ENCODE measurements around the gene SLC1A1.
A peak's percentile ranks its signal among the peaks of the same experiment; 100 is the strongest.

SLC1A1 gene

DNA sequence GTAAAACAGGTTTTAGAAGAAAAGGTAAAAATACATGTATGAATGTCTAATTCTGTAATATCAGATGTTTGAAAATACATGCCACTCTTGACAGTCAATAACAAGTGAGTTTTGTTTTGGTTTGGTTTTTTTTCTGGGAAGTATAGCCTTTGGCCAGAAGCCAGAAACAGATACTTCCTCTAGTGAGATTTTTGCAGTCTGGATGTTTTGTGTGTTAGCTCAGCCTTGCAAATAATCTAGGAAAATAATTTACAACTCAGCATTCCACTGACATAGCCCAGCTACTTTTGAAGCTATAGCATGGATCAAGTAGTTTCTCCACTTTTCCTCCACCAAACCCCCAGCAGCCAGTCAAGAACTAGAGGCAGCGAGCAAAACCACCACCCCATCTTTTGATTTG is 56.7 kb downstream of the SLC1A1 start:
- no peak for DNase-seq

- no peak for DNase-seq
Measured at GRCh38 chr9:4548811-4549725, 58.8 kb downstream of the SLC1A1 start.

DNA sequence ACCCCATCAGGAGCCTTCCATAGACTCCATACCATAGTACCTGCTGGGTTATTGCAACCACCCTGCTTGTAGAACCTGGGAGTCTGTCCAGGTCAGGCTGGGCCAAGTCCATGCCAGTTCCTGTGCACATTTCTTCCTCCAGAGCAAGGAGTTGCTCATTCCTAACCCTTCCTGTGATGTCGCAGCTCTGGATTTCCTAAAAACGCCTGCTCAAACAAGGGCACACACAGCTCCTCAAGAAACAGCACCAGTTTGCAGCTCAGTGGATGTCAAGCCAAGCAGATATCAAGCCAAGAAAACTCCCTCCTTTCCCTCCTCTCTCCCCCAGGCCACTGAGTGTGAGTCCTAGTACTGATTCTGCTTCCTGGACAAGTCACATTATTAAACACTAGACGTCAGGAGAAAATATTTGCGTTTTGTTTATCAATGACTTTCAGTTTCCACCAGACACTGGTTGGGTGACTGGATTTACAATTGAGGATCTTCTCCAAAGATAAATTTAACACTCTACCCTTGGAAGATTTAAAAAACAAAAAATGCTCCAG is 59.6 kb downstream of the SLC1A1 start:
- DNase-seq = no peak

DNA sequence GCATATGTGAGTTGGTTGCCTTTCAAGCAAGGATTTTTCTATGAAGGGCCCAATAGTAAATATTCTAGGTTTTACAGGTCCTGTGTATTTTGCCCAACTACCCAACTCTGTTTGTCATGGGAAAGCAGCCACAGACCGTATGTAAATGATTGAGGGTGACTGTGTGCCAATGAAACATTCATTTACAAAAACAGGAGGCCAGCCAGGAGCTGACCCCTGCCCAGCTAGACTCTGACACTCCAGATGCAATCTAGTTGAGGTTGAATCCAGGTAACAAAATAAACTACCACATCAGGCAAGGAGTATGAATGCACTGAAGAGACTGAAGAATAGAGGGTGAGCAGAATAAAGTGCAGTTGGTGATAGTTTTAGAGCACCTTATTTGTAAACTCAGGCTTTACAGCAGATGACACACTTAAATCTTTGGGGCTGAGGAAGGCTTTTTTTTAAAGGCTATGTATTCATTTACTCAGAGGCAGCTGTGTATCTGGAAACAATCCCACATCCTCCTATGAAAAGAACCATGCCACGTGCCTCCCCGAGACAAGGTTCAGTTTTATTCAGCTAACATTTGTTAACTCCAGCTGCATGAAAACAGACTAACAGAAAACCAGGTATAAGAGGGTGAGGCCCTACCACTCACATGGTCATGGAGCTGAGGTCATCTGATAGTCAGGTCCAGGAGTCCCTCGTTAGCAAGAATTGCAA is 60.7 kb downstream of the SLC1A1 start:
- no peak for DNase-seq

- no peak for DNase-seq
Measured at GRCh38 chr9:4553951-4554381, 63.7 kb downstream of the SLC1A1 start.

DNA sequence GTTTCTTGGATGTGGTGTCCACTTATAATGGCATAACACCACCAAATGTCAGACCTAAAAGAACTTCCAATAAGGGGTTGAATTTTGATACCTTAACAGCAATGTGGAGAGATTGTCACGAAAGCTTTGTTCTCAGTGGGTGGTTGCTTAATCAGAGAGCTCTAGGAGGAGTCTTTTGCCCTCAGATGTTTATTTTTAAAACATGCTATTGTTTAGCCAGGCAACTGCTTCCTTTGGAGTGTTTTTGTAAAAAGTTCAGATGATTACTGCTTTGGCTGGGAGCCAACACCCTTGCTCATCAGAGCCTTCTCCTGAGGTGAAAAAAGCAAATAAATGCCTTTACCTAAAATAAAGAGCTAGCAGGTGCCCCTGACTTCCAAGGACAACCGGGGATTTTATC is 65.0 kb downstream of the SLC1A1 start:
- peak in 1 of 2 donors; percentile 14 for DNase-seq

DNA sequence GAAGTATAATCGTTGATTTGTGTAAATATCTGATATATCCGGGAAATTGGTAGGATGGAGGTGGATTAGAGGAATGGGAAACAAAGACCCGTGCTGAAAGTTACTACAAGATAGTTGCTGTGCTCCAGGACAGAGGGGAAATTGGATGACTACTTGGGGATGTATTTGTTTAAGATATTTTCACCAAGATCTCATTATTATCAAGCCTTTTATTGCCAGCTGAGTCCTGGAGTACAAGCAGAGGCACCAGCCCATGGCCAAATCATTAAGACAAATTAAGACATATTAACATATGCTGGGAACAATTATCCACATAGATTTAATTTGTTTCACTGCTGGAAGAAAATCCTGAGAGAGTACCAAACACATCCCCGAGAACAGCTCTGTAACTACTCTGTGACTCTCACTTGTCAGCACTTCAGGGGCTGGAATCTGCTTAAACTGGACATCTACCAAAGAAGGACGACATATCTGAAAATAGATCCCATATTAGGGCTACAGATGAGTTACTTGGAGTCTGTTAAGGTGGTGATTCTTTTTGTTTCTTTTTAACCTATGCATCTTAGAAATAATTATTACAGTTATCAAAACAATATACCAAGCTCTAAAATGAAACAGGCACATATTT is 68.2 kb downstream of the SLC1A1 start:
- DNase-seq = no peak

GRCh38 chr9:4559261-4560182 is 69.3 kb downstream of the SLC1A1 start:
- no peak for DNase-seq

DNA sequence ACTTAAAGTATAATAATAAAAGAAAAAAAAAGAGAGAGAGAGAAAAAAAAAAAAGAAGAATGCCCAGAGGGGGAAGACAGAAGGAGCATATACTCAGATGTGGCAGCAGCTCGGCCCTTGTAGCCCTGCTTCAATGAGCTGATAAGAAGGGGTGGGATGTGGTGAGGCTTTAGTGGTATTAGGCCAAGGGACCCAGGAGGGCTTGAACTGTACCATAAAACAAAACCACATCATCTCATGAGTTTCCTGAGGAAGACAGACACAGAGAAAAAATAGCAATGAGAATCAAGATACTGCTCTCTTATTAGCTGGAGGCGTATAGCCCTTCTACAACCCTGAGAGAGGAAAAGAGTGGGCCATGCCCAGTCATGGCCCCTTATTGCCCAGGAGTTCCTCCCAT is 72.8 kb downstream of the SLC1A1 start:
- no peak for DNase-seq

DNA sequence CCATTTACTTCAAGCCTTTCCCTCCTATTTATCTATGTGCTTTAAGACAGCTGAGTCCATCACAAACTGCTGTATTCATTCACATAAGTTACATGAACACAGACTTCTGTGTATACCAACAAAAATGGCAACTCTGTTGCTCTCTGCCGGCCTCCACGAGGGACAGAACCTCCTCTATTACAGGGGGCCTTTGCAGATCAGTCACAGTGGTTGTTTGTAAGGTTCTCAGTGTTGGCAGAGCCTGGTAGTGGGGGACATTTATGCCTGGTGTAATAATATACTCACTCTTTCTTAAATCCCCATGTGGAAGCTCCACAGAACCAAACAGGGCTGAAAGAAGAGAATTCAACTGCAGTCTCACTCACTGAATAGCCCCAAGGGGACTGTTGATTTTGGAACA is 76.5 kb downstream of the SLC1A1 start:
- DNase-seq = no peak

GRCh38 chr9:4567601-4568000 is 77.3 kb downstream of the SLC1A1 start:
- DNase-seq = no peak

DNA sequence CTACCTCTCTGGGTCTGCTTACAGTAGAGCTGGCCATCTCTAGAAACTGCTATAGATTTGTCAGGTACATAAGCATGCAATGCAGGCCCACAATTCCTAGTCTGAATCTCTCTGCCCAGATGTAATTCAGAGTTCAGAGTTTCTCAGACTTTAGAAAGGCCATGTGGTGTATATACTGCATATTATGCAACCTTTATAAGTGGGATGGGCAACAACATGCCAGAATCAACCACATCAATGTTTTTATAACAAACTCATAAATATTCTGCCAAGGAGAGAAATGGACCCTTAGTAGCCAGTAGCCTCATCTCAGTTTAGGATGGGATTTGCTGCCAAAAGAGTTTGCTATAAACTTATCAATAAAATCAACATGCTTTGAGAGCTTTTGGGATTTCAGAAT is 78.8 kb downstream of the SLC1A1 start:
- DNase-seq = no peak

GRCh38 chr9:4572184-4572826 is 82.0 kb downstream of the SLC1A1 start:
- no peak for DNase-seq

DNA sequence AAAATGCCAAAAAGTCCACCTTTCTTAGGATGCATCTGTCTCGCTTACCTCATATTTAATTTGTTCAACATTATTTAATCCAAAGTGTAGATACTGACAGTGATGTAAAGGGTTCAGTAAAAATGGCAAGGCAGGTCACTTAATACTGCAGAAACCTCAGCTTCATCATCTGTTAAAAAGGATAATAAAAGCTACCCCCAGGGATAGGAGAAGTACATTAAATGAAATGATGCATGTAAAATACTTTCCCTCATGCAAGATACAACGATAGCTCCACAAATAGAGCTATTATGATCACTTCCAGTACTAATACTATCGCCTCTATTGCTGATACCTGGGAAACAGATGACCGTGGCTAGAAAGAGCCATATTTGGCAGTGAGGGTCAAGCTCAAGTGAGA is 82.9 kb downstream of the SLC1A1 start:
- DNase-seq = no peak

- no peak for DNase-seq
Measured at GRCh38 chr9:4573634-4574389, 83.5 kb downstream of the SLC1A1 start.

- DNase-seq = no peak
Measured at GRCh38 chr9:4574657-4575243, 84.5 kb downstream of the SLC1A1 start.

DNA sequence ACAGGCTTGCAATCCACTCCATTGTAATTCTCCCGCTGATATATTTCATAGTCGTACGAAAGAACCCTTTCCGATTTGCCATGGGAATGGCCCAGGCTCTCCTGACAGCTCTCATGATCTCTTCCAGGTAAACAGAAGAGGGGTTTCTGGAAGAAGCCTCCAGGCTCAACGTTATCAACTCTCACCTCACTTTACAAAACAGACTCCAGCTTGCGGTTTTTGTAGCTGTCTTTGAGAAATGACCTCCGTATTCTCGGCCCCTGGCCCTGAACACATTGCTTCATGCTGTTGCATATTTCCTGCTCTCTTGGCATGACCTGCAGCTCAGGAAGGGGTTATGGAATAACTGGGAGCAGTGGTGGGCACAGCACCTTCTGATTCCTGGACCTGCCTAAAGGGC is 85.7 kb downstream of the SLC1A1 start:
- no peak for DNase-seq

DNA sequence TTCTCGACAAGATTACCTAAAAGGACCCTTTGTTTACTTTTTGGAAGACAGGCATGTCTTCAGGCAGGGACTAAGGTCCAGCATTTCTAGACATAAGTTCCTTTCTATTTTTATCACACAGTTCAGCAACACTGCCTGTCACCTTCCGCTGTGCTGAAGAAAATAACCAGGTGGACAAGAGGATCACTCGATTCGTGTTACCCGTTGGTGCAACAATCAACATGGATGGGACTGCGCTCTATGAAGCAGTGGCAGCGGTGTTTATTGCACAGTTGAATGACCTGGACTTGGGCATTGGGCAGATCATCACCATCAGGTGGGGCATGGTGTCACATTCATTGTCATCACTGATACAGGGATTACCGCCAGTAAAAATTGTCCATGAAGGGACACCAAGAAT is 86.2 kb downstream of the SLC1A1 start:
- DNase-seq = no peak

DNA sequence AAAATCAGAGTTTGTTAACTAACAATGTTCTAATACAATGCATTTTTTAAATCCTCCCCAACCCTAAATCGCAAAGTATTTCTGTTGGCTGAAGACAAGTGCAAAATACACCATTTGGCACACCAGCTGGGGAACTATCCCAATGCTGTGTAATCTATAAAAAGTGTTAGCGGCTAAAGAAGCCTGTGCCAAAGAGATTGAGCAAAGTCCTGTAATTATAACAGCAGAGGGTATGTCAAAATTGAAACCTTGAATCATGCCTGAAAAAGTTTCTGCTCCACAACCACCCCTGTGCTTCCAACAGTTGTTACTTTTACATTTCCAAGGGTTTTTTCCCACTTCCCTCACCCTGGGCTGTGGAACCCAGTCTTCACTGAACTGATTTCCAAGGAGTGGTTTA is 88.7 kb downstream of the SLC1A1 start:
- no peak for DNase-seq

GRCh38 chr9:4581035-4581760 is 90.9 kb downstream of the SLC1A1 start:
- DNase-seq = no peak

All from activated CD4-positive, alpha-beta T cell treated with anti-CD3 and anti-CD28 coated beads for 4 hours (primary cell).